ENCODE measurements around the gene SPSB2. TPM values are rescaled to one million over a fixed set of nuclear protein-coding genes. Genes with fewer than 3 reads are reported as not detected.
"Not testable (repeated sequence)": the region's sequence is repeated elsewhere in the genome, so short reads cannot be mapped to it uniquely, and the experiment has no call there.

Gene SPSB2
- total RNA-seq, 1 experiment from 2014 or later = 63.0 TPM

- peak; percentile 93 for DNase-seq (ENCODE audit: low read depth)
- in situ Hi-C loops (cut with HindIII; ENCODE audit: low pct_unique_long_range_greater_than_20kb, low sequenced_read_pairs) = no loop called here
Measured at GRCh38 chr12:6904280-6905276, 31.5 kb upstream of the SPSB2 start, which contains the start of gene LRRC23. TSS of gene LRRC23 (plus strand) at chr12:6904822. CDS start at chr12:6905634, 812 bp downstream.

GRCh38 chr12:6903722-6904121 is 30.6 kb upstream of the SPSB2 start:
- in situ Hi-C loops (cut with HindIII; ENCODE audit: low pct_unique_long_range_greater_than_20kb, low sequenced_read_pairs) = no loop called here
- DNase-seq (ENCODE audit: low read depth) = no peak

DNA sequence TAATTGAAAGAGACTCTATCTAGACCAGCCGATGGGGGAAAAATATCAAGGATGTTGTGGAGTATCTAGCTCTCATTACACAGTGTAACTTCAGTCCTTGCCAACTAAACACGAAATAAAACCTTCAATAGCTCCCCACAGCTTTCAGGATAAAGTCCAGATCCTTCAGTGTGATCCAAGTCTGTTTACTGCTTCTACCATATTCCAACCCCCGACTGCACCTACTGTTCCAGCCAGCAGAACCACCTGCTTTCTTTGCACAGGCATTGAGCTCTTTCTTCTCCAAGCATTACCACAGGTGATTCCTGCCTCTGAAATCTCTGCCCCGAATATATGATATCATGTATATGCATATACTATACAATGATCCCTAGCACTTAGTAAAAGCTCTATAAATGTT is 29.3 kb upstream of the SPSB2 start:
- DNase-seq (ENCODE audit: low read depth) = no peak
- in situ Hi-C loops (cut with HindIII; ENCODE audit: low pct_unique_long_range_greater_than_20kb, low sequenced_read_pairs) = no loop called here

GRCh38 chr12:6899837-6900519 is 26.9 kb upstream of the SPSB2 start:
- in situ Hi-C loops (cut with HindIII; ENCODE audit: low pct_unique_long_range_greater_than_20kb, low sequenced_read_pairs) = no loop called here
- peak; percentile 43 for DNase-seq (ENCODE audit: low read depth)

- DNase-seq (ENCODE audit: low read depth) = no peak
- in situ Hi-C loops (cut with HindIII; ENCODE audit: low pct_unique_long_range_greater_than_20kb, low sequenced_read_pairs) = no loop called here
Measured at GRCh38 chr12:6899427-6899826, 26.3 kb upstream of the SPSB2 start.

- in situ Hi-C loops (cut with HindIII; ENCODE audit: low pct_unique_long_range_greater_than_20kb, low sequenced_read_pairs) = no loop called here
- no peak for DNase-seq (ENCODE audit: low read depth)
Measured at GRCh38 chr12:6896846-6897435, 23.8 kb upstream of the SPSB2 start.

- in situ Hi-C loops (cut with HindIII; ENCODE audit: low pct_unique_long_range_greater_than_20kb, low sequenced_read_pairs) = no loop called here
- no peak for DNase-seq (ENCODE audit: low read depth)
Measured at GRCh38 chr12:6894321-6894720, 21.2 kb upstream of the SPSB2 start.

DNA sequence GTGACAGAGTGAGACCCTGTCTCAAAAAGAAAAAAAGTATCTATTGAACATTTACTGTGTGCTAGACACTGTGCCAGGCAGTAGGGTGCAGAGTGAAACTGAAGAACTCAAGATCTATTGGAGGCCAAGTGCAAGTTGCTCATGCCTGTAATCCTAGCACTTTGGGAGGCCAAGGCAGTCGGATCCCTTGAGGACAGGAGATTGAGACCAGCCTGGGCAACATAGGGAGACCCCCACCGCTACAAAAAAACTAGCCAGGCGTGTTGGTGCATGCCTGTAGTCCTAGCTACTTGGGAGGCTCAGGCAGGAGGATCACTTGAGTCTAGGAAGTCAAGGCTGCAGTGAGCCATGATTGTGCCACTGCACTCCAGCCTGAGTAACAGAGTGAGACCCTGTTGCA is 19.6 kb upstream of the SPSB2 start:
- in situ Hi-C loops (cut with HindIII; ENCODE audit: low pct_unique_long_range_greater_than_20kb, low sequenced_read_pairs); DNase-seq (ENCODE audit: low read depth): not testable (repeated sequence)

DNA sequence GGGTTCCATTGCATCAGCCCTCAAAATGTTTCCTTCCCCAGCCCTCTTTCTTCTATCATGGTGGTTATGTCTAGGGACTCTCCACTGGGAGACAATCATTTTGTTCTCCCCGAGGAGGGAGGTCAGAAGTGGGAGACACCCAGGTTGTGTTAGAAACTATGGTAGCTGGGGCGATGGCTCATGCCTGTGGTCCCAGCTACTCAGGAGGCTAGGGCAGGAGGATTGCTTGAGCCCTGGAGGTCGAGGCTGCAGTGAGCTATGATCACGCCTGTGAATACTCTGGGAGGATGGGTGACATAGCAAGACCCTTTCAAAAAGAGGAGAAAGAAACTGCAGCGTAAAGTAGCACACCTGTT is 18.5 kb upstream of the SPSB2 start:
- in situ Hi-C loops (cut with HindIII; ENCODE audit: low pct_unique_long_range_greater_than_20kb, low sequenced_read_pairs) = no loop called here
- no peak for DNase-seq (ENCODE audit: low read depth)

GRCh38 chr12:6890789-6891645 is 17.9 kb upstream of the SPSB2 start:
- in situ Hi-C loops (cut with HindIII; ENCODE audit: low pct_unique_long_range_greater_than_20kb, low sequenced_read_pairs) = no loop called here

GRCh38 chr12:6889775-6890573 is 16.9 kb upstream of the SPSB2 start:
- DNase-seq (ENCODE audit: low read depth); in situ Hi-C loops (cut with HindIII; ENCODE audit: low pct_unique_long_range_greater_than_20kb, low sequenced_read_pairs): not testable (repeated sequence)

More at GRCh38 chr12:6890789-6891645, 17.9 kb upstream of the SPSB2 start:
- peak; percentile 97 for DNase-seq (ENCODE audit: low read depth)

- DNase-seq (ENCODE audit: low read depth); in situ Hi-C loops (cut with HindIII; ENCODE audit: low pct_unique_long_range_greater_than_20kb, low sequenced_read_pairs): not testable (repeated sequence)
Measured at GRCh38 chr12:6888794-6889193, 15.7 kb upstream of the SPSB2 start.

GRCh38 chr12:6888360-6888759 is 15.3 kb upstream of the SPSB2 start:
- in situ Hi-C loops (cut with HindIII; ENCODE audit: low pct_unique_long_range_greater_than_20kb, low sequenced_read_pairs) = no loop called here
- DNase-seq (ENCODE audit: low read depth) = no peak

DNA sequence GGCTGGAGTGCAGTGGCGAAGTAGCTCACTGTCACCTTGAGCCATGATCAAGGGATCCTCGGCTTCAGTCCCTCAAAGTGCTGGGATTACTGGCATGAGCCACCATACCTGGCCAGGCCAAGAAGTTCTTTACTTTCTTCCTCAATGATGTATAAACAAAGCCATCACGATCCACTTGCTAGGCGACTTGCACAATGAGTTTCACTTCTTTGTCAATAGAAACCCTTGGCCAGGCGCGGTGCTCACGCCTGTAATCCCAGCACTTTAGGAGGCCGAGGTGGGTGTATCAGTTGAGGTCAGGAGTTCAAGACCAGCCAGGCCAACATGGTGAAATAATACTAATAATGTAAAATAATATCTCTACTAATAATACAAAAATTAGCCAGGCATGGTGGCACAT is 14.4 kb upstream of the SPSB2 start:
- no peak for DNase-seq (ENCODE audit: low read depth)
- in situ Hi-C loops (cut with HindIII; ENCODE audit: low pct_unique_long_range_greater_than_20kb, low sequenced_read_pairs) = no loop called here

DNA sequence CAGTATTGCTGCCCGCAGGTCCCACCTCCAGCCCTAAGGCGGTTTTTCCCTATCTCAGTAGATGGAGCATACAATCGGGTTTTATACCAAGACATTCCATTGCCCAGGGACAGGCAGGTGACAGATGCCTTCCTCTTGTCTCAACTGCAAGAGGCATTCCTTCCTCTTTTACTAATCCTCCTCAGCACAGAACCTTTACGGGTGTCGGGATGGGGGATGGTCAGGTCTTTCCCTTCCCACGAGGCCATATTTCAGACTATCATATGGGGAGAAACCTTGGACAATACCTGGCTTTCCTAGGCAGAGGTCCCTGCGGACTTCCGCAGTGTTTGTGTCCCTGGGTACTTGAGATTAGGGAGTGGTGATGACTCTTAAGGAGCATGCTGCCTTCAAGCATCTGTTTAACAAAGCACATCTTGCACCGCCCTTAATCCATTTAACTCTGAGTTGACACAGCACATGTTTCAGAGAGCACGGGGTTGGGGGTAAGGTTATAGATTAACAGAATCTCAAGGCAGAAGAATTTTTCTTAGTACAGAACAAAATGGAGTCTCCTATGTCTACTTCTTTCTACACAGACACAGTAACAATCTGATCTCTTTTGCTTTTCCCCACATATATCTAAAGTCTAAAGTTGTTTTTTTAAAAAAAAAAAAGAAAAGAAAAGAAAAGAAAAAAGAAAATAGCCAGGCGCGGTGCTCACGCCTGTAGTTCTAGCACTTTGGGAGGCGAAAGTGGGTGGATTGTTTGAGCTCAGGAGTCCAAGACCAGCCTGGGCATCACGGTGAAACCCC is 13.3 kb upstream of the SPSB2 start:
- peak; percentile 26 for DNase-seq (ENCODE audit: low read depth)
- in situ Hi-C loops (cut with HindIII; ENCODE audit: low pct_unique_long_range_greater_than_20kb, low sequenced_read_pairs) = not testable (repeated sequence)

- in situ Hi-C loops (cut with HindIII; ENCODE audit: low pct_unique_long_range_greater_than_20kb, low sequenced_read_pairs) = no loop called here
Measured at GRCh38 chr12:6884539-6884938, 11.4 kb upstream of the SPSB2 start.

DNA sequence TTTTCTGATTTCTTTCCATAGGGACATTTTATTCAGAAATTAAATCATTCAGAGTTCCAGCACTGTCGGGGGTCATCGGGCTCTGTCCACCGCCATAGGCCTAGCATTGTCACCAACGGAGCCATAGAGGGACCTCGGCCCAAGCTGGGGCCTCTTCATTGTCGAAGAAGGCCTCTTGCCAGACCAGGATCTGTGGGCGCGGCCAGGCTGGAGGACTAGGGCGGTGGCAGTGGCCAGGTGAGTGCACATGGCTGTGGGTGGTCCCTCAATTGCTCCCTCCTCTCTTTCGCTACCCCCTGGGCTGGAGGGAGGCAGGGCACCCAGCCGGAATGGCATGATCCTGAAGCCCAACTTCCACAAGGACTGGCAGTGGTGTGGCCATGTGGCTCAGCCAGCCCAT is 10.6 kb upstream of the SPSB2 start:
- in situ Hi-C loops (cut with HindIII; ENCODE audit: low pct_unique_long_range_greater_than_20kb, low sequenced_read_pairs) = no loop called here
- DNase-seq (ENCODE audit: low read depth) = no peak

More at GRCh38 chr12:6884539-6884938, 11.4 kb upstream of the SPSB2 start:
- DNase-seq (ENCODE audit: low read depth) = no peak

Data from Caki2 (cell line).